Measurements from ENCODE around the gene CEP170.

Gene CEP170

GRCh38 chr1:243254927-243255790, at the start of gene CEP170:
Gene CEP170 (minus strand): TSS chr1:243255281. CDS start chr1:243225280, 30,001 bp downstream.
- DNase-seq (ENCODE audit: low read depth in 2 of 2) = peak; percentile 82 to 86

- no peak for DNase-seq (ENCODE audit: low read depth in 2 of 2)
These were observed 46.0 kb upstream of the CEP170 start for GRCh38 chr1:243301059-243301458.

DNA sequence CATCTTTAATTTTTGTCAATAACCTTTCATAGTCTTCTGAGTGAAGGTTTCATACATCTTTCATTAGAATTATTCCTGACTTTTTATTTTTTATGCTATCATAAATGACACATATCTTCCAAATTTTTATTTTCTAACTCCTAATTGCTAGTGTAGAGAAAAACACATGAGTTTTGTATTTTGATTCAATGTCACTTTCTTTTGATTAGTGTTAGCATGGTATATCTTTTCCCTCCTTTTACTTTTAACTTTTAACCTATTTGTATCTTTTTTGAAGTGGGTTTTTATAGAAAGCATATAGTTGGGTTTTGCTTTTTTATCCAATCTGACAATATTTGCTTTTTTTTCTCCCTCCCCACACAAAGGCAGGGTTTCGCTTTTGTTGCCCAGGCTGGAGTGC, 44.0 kb upstream of the CEP170 start:
- no peak for DNase-seq (ENCODE audit: low read depth in 2 of 2)

GRCh38 chr1:243294723-243295121, 39.6 kb upstream of the CEP170 start:
- DNase-seq (ENCODE audit: low read depth in 2 of 2) = no peak

GRCh38 chr1:243293941-243294722, 39.1 kb upstream of the CEP170 start:
- DNase-seq (ENCODE audit: low read depth in 2 of 2) = no peak

- DNase-seq (ENCODE audit: low read depth in 2 of 2) = no peak
These were observed 37.0 kb upstream of the CEP170 start for GRCh38 chr1:243292117-243292516.

- DNase-seq (ENCODE audit: low read depth in 2 of 2) = no peak
These were observed 36.2 kb upstream of the CEP170 start for GRCh38 chr1:243291292-243291691.

DNA sequence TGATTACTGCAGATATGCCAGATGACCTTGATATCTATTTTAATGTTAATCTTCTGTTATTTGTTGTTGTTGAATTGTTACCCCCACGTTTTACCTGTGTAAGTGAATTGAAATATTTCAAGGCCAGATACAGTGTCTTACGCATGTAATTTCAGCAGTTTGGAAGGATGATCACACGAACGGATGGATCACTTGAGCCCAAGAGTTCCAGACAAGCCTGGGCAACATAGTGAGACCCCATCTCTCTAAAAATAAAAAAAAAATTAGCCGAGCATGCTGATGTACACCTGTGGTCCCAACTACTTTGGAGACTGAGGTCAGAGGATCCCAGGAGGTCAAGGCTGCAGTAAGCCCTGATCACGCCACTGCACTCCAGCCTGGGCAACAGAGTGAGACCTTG, 33.0 kb upstream of the CEP170 start:
- DNase-seq (ENCODE audit: low read depth in 2 of 2) = no peak

DNA sequence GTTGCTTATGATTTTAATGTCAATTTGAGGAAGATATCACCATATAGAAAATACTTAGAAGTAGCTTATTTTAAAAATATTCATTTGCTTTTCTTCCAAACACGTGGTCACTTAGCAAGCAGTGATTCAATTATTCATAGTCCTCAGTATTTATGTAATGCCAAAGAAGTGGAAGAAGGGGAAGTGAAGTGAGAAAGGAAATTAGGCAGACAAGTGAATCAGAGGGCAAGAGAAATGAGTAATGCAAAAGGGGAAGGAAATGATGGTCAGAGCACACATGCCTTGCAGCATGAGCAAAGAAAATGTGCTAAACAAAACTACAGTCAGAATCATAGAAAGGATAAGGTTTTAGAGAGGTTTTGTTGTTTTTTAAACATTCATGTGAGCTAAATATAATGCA, 32.6 kb upstream of the CEP170 start:
- no peak for DNase-seq (ENCODE audit: low read depth in 2 of 2)

- no peak for DNase-seq (ENCODE audit: low read depth in 2 of 2)
These were observed 32.0 kb upstream of the CEP170 start for GRCh38 chr1:243287123-243287460.

GRCh38 chr1:243286409-243287122, 31.5 kb upstream of the CEP170 start:
- DNase-seq (ENCODE audit: low read depth in 2 of 2) = no peak

DNA sequence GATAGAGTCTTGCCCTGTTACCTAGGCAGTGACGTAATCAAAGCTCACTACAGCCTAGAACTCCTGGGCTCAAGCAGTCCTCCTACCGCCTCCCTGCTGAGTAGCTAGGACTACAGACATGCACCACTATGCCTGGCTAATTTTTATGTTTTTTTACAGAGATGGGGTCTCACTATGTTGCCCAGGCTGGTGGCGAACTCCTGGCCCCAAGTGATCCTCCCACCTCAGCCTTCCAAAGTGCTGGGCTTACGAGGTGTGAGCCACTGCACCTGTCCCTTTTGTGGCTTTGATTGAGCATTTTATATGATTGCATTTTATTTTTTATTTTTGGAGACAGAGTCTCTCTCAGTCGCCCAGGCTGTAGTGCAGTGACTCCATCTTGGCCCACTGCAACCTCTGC, 26.6 kb upstream of the CEP170 start:
- no peak for DNase-seq (ENCODE audit: low read depth in 2 of 2)

DNA sequence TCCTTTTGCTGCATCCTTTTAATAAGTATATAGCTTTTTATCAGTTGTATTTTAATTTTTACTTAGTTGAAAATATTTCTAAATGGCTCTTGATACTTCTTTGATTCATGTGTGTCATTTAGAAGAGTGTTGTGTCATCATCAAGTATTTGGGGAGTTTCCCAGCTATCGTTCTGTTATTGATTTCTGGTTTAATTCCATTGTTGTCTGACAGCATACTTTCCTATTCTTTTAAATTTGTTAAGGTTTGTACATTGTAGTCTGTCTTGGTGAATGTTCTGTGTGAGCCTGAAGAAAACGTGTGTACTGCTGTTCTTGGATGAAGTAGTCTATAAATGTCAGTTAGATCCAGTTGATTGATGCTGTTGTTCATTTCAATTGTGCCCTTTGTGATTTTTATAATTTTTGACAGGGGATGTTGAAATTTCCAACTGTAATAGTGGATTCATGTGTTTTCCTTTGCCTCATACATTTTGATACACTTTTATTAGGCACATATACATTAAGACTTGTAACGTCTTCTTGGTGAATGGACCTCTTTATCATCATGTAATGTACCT, 25.6 kb upstream of the CEP170 start:
- no peak for DNase-seq (ENCODE audit: low read depth in 2 of 2)

DNA sequence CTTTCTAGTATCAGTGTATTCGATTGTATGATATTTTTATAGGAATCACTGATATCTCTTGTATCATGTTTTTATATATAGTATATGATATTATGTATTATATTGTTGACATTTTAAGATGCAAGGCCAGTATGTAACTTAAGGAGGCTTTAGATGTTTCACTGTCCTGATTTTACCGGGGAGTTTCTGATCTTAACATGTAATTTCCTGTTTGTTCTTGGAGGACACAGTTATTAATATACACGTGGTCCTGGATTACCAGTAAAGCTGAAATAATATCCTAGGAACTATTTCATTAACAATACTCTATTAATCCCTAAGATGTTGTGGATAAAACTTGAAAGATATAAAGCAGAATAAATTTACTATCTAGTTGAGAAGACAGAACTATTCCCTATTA, 20.2 kb upstream of the CEP170 start:
- no peak for DNase-seq (ENCODE audit: low read depth in 2 of 2)

DNA sequence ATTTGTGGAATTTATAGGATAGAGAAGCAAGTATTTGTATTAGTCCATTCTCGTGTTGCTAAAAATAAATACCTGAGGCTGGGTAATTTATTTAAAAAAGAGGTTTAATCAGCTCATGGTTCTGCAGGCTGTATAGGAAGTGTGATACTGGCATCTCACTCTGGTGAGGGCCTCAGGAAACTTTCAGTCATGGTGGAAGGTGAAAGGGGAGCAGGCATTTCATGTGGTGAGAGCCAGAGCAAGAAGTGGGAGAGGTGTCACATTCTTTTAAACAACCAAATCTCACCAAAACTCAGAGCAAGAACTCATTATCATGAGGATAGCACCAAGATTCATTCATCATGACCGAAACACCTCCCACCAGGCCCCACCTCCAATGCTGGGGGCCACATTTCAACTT, 18.9 kb upstream of the CEP170 start:
- no peak for DNase-seq (ENCODE audit: low read depth in 2 of 2)

DNA sequence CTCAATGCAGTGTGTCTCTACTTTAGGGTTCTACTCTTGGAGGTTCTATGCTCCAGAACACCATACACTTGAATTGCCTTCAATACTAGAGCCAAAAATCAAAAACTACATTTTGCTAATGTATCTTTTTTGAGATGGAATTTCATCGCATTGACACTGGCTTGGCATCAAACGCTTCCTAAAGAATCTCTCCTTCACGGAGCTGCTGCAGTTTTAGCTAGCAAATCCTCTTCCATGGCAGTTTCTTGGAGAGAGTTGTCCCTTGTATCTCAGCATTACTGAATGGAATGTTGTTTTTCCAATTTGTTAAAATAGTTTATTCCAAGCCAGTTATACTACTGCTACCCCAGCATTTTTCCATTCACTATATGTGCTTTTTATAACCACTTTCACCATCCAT, 18.4 kb upstream of the CEP170 start:
- no peak for DNase-seq (ENCODE audit: low read depth in 2 of 2)

DNA sequence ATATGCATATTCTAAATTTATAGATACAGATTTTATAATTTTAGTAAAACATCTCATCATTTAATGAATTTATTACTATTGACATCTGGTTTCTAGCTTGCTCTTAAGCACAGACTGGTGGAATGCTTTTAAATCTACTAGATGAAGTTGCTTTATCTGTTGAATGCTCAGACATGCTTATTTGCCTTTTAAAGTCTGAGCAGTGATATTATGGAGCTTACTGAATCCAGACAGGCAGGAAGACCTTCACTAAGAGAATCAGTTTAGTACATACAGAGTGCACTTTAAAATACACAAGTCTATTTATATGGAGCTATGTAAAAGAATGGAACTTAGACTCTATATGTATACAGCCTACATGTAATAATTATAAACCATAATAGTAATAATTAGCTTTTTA, 17.3 kb upstream of the CEP170 start:
- no peak for DNase-seq (ENCODE audit: low read depth in 2 of 2)

GRCh38 chr1:243271996-243272395, 16.9 kb upstream of the CEP170 start:
- no peak for DNase-seq (ENCODE audit: low read depth in 2 of 2)

- no peak for DNase-seq (ENCODE audit: low read depth in 2 of 2)
These were observed 15.2 kb upstream of the CEP170 start for GRCh38 chr1:243270097-243270864.

DNA sequence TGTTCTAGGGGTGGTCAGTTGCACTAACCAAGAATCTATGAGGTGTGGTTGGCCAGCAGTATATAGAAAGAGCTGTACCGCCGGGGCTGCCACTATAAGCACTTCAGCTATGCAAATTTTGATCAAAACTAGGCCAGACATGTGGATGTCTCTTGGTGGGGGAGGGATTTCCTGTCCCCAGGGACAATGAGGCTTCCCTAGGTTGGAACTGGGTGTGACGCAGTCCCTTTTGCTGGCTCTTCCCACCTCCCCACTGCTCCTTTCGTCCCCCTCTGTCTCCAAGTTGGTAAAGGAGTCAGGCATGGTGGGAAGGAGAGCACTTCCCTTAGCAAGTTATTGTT, 14.3 kb upstream of the CEP170 start:
- DNase-seq (ENCODE audit: low read depth in 2 of 2) = no peak

GRCh38 chr1:243268751-243269460, 13.8 kb upstream of the CEP170 start:
- no peak for DNase-seq (ENCODE audit: low read depth in 2 of 2)
